A549 (cell line): ENCODE results near the gene NEMF. TPM values are rescaled to one million over a fixed set of nuclear protein-coding genes. Genes with fewer than 3 reads are reported as not detected.

Source experiments
- ATAC-seq, 2 experiments: fragments of 200-7000 bp in 1 of 2; fragments of >200 bp in 1 of 2; cut with Nextera tagmentation in 1 of 2; cut with Tn5 transposase in 1 of 2; 3 replicates each; pipeline versions ENCODE4 v1.8.0 to v1.9.1; 2018 to 2020; ENCODE audit warnings: mild to moderate bottlenecking in 1 of 2, moderate library complexity in 1 of 2
- CTCF ChIA-PET: fragments of 300-600 bp; sonication (Branson Sonifier 250); formaldehyde crosslinking; extraction: SDS; loops from one replicate; lab custom pipeline; 2021; ENCODE audit warnings: antibody characterized with exemption, inconsistent platforms; lab: Yijun Ruan, JAX
- POLR2A ChIA-PET: fragments of 350-600 bp; formaldehyde crosslinking; extraction: SDS; loops from one replicate; lab custom pipeline; 2021; ENCODE audit warnings: antibody characterized with exemption, inconsistent platforms; lab: Yijun Ruan, JAX
- DNase-seq, 2 experiments: peaks; one replicate each; pipeline versions ENCODE4 v3.0.0 to v3.0.0-alpha.2; 2011 to 2016; ENCODE audit warnings: low read depth in 1 of 2, low spot score in 1 of 2
- FAIRE-seq: peaks from 2 replicates; lab custom pipeline; 2011; peaks lifted over from hg19 to GRCh38; lab: Jason Lieb, UNC
- H3K27ac ChIP-seq, 2 experiments: fragments of >200 bp; sonication (Bioruptor Twin); formaldehyde crosslinking; 3 replicates each; pipeline ENCODE4 v1.5.1; 2016 to 2017
- H3K4me1 ChIP-seq: fragments of >200 bp; sonication (Bioruptor Twin); formaldehyde crosslinking; 3 replicates; pipeline ENCODE4 v1.6.1; 2016
- H3K4me2 ChIP-seq: fragments of >200 bp; sonication (Bioruptor Twin); formaldehyde crosslinking; 3 replicates; pipeline ENCODE4 v1.6.1; 2016
- H3K4me3 ChIP-seq: fragments of >200 bp; sonication (Bioruptor Twin); formaldehyde crosslinking; 3 replicates; pipeline ENCODE4 v1.5.1; 2016
- H3K9me3 ChIP-seq: fragments of >200 bp; sonication (Bioruptor Twin); formaldehyde crosslinking; 3 replicates; pipeline ENCODE4 v1.6.1; 2016
- BHLHE40 ChIP-seq: IDR thresholded peaks from 2 replicates; pipeline ENCODE4 v1.6.1; 2012; ENCODE audit warnings: low read depth, low read length, inconsistent platforms
- CEBPB ChIP-seq, 2 experiments: fragments of >200 bp in 1 of 2; sonication (Bioruptor Twin) in 1 of 2; formaldehyde crosslinking in 1 of 2; IDR thresholded peaks; 2 replicates each; pipeline ENCODE4 v1.6.1; 2012 to 2016
- FOSB ChIP-seq: fragments of 250-450 bp; sonication (Bioruptor Pico); IDR thresholded peaks from 2 replicates; pipeline ENCODE4 v1.5.0; 2020; ENCODE audit warnings: mild to moderate bottlenecking, moderate library complexity
- FOSL2 ChIP-seq, 2 experiments: fragments of 450-650 bp in 1 of 2; fragments of >200 bp in 1 of 2; sonication (Bioruptor Twin) in 1 of 2; formaldehyde crosslinking; IDR thresholded peaks; 2 replicates each; pipeline versions ENCODE4 v1.5.0 to v1.6.1; 2016 to 2020; ENCODE audit warnings: mild to moderate bottlenecking in 1 of 2, moderate library complexity in 1 of 2
- HOXB13 ChIP-seq: fragments of 250-450 bp; sonication (Bioruptor Pico); IDR thresholded peaks from 2 replicates; pipeline ENCODE4 v1.5.0; 2020; ENCODE audit warnings: low read depth, mild to moderate bottlenecking, moderate library complexity
- JUN ChIP-seq, 2 experiments: fragments of >200 bp; sonication (Bioruptor Twin); formaldehyde crosslinking; IDR thresholded peaks; 2 replicates in 1 of 2; 3 replicates in 1 of 2; pipeline ENCODE4 v1.6.1; 2016 to 2017
- KDM5A ChIP-seq: fragments of 200-600 bp; sonication (generic); IDR thresholded peaks from 2 replicates; pipeline ENCODE4 v1.6.1; 2016; ENCODE audit warnings: antibody characterized with exemption, mild to moderate bottlenecking
- MAFK ChIP-seq: fragments of 450-650 bp; IDR thresholded peaks from 2 replicates; pipeline ENCODE4 v1.6.1; 2014; ENCODE audit not compliant: partially characterized antibody
- MYC ChIP-seq: IDR thresholded peaks from 2 replicates; pipeline ENCODE4 v1.6.1; 2012; ENCODE audit warnings: mild to moderate bottlenecking, inconsistent platforms, low read length, improper control_type of control experiment, borderline replicate concordance
- NPAS2 ChIP-seq: fragments of 250-450 bp; sonication (Bioruptor Pico); IDR thresholded peaks from 2 replicates; pipeline ENCODE4 v1.8.0; 2022; ENCODE audit warnings: mild to moderate bottlenecking, moderate library complexity, borderline replicate concordance
- NR3C1 ChIP-seq: fragments of >200 bp; sonication (Bioruptor Twin); formaldehyde crosslinking; IDR thresholded peaks from 3 replicates; pipeline ENCODE4 v1.6.1; 2017
- PHF8 ChIP-seq: fragments of 200-600 bp; sonication (generic); IDR thresholded peaks from 2 replicates; pipeline ENCODE4 v1.6.1; 2016; ENCODE audit warnings: low read depth, mild to moderate bottlenecking, antibody characterized with exemption, moderate library complexity, borderline replicate concordance
- POLR2A ChIP-seq: IDR thresholded peaks from 2 replicates; pipeline ENCODE4 v1.6.1; 2012; ENCODE audit warnings: mild to moderate bottlenecking, low read length
- SMC3 ChIP-seq: fragments of >200 bp; sonication (Bioruptor Twin); formaldehyde crosslinking; IDR thresholded peaks from 3 replicates; pipeline ENCODE4 v1.6.1; 2018; ENCODE audit warnings: inconsistent platforms
- TFCP2L1 ChIP-seq: fragments of 250-450 bp; sonication (Bioruptor Pico); IDR thresholded peaks from 2 replicates; pipeline ENCODE4 v1.5.0; 2021; ENCODE audit warnings: mild to moderate bottlenecking
- TP53 ChIP-seq: fragments of 250-450 bp; sonication (Bioruptor Pico); IDR thresholded peaks from 2 replicates; pipeline ENCODE4 v1.5.0; 2021; ENCODE audit warnings: mild to moderate bottlenecking, moderate library complexity
- WGBS: methylation state at CpG from one replicate; pipeline ENCODE4 v1.1.6; 2017; ENCODE audit errors: missing lambda C conversion rate; 5-methylcytosine and 5-hydroxymethylcytosine counted together
- polyA plus RNA-seq, 4 experiments: library from polyadenylated mRNA; depleted of rRNA in 3 of 4; stranded (reverse); fragments of >200 nt; fragmentation: RNase III in 1 of 4; extraction: RNeasy Plus Mini Kit Qiagen cat#74134 plus additional on column Dnase treatment in 1 of 4; gene quantifications; 2 replicates in 3 of 4; 3 replicates in 1 of 4; pipeline ENCODE4 v1.2.3, GENCODE V29; 2011 to 2017
- TF ChIP-seq, protein P1 (sequence below): IDR thresholded peaks from 2 replicates; pipeline ENCODE4 v1.6.1; 2012
- TF ChIP-seq, protein P2 (sequence below): IDR thresholded peaks from 2 replicates; pipeline ENCODE4 v1.6.1; 2012
- TF ChIP-seq, protein P3 (sequence below): fragments of 200-600 bp; sonication (generic); IDR thresholded peaks from 2 replicates; pipeline ENCODE4 v1.6.1; 2016; ENCODE audit warnings: antibody characterized with exemption, mild to moderate bottlenecking, moderate library complexity
- TF ChIP-seq, protein P4 (sequence below): fragments of 450-650 bp; IDR thresholded peaks from 2 replicates; pipeline ENCODE4 v1.6.1; 2014; ENCODE audit warnings: antibody characterized with exemption

NEMF gene
- polyA plus RNA-seq, 2 of the 4 experiments (the other 2 are of a cell fraction): 58.3 to 59.6 TPM

DNA sequence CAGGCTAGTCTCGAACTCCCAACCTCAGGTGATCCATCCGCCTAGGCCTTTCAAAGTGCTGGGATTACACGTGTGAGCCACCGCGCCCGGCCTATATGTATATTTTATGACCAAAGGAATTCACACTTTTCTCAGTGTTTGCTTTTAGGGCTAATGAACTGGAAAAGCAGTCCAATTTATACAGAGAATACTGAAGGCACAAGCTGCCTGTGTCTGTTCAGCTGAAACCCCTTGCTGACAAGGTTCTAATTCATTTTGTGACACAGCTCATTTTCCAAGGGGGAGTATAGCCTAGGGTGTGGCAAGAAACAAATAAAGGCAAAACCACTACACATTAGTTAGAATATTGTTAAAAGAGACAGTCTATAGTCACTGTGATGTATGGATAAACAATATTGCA, 18.3 kb upstream of the NEMF start (continued):
- TF ChIP-seq FOSL2 (IDR thresholded peaks at IDR 0.05) (no peak), FOSL2 (CRISPR knock-in tag; IDR thresholded peaks at IDR 0.05) (no peak), MYC (no peak)

DNA sequence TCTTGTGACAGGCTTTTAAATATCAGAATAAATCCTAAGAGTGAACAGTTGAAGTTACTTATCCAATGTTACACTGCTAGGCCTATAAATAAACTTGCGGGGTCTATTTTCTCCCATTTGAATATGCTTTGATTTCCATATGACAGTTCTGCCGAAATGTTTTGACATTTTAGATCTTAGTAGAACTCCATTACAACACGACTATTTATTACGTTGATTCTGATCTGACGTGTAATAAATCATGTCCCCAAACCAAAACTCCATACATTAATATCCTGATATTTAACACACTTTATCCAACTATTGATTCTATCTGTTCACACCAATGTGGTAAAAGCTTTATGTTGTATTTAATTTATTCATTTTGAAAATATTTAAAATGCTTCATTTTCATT, 16.1 kb upstream of the NEMF start:
- POLR2A ChIA-PET: interaction anchor here (0.6 to 1.7 kb wide), 11 partner anchors 8 to 444 kb away, joined by 3 to 15 read pairs (median 3); partner anchors contain the start of genes ARF6, NEMF and VCPKMT
- CTCF ChIA-PET: interaction anchor here (1.2 to 12.6 kb wide), 6 partner anchors 11 to 233 kb away, joined by 3 to 259 read pairs (median 18); partner anchors contain the start of gene NEMF

DNA sequence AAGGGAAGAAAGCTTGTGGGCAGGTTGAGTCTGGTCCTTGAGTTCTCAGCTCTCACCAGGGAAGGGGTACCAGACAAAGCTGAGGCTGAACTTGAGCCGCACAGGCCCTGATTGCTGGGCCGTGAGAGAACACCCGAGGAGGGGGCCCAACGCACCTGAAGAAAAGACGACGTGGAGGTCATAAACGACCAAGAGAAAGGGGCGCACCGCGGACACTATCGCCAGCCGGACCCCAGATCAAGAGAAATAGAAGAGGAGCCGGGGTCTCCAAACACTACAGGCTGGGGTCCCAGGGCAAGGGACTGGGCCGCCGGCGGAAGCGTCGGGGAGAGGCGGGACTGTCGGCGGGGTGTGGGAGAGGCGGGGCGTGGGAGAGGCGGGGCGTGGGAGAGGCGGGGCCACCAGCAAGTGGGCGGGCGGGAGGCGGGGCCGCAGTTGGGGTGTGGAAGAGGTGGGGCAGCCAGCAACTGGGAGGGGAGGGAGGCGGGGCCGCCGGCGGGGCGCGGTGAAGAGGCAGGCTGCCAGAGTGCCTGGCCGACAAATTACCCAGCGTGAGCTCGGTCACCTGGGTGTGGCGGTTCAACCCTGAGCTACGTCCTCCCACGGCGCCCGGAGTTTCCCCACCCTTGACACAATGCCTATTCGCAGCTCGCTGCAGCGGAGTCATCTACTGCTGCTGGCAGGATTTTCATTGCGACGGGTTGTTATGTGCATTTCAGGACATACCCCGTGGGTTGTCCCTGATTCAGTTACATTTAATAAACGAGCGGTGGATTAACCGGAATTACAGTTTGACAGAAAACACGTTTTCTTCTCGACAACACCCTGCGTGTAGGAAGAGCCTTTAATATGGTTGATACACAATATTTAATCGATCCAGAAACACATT, 15.5 kb upstream of the NEMF start:
- WGBS: 3% methylated on average over 43 of the region's 57 CpGs
- peak; percentile 13 for FAIRE-seq
- H3K9me3 ChIP-seq: no peaks in the 10 kb centered on the region
- TF ChIP-seq PHF8 (peak; percentile 67; the same call in 1 of the 2 replicates), HOXB13 (CRISPR knock-in tag) (no peak), MAFK (peak; percentile 44), CEBPB (IDR thresholded peaks at IDR 0.05) (no peak), FOSB (CRISPR knock-in tag) (no peak), POLR2A (peak; percentile 67), TFCP2L1 (CRISPR knock-in tag) (no peak), BHLHE40 (no peak), JUN (IDR thresholded peaks at IDR 0.05) (peak in 1 of 2 experiments; percentile 69; a peak in 3 of 5 replicates), TP53 (CRISPR knock-in tag) (no peak), NPAS2 (CRISPR knock-in tag) (no peak)
- TF ChIP-seq, protein P1, sequence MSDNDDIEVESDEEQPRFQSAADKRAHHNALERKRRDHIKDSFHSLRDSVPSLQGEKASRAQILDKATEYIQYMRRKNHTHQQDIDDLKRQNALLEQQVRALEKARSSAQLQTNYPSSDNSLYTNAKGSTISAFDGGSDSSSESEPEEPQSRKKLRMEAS: peak; percentile 61; the same call in 1 of the 2 replicates
- TF ChIP-seq, protein P2, sequence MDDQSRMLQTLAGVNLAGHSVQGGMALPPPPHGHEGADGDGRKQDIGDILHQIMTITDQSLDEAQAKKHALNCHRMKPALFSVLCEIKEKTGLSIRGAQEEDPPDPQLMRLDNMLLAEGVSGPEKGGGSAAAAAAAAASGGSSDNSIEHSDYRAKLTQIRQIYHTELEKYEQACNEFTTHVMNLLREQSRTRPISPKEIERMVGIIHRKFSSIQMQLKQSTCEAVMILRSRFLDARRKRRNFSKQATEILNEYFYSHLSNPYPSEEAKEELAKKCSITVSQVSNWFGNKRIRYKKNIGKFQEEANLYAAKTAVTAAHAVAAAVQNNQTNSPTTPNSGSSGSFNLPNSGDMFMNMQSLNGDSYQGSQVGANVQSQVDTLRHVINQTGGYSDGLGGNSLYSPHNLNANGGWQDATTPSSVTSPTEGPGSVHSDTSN: peak; percentile 20; the same call in 1 of the 2 replicates
- TF ChIP-seq, all 56 proteins: peak for 6
- Histone ChIP-seq H3K4me2 (peak overlapping the region; percentile 94), H3K27ac (peak overlapping the region; percentile 82 to 93), H3K4me3 (peak overlapping the region; percentile 54), H3K4me1 (peaks cover 25% of the 10 kb centered on the region)
- ChIA-PET CTCF (interaction anchor here (0.6 to 12.6 kb wide), 12 partner anchors 10 to 234 kb away, joined by 3 to 259 read pairs (median 4); partner anchors contain the start of genes ARF6 and NEMF), POLR2A (interaction anchor here (0.6 to 1.7 kb wide), 13 partner anchors 8 to 444 kb away, joined by 3 to 15 read pairs (median 3); partner anchors contain the start of genes ARF6 and VCPKMT)
- ATAC-seq: peak; percentile 95
- DNase-seq: peak; percentile 90 to 98

More for the DNA sequence above, 16.1 kb upstream of the NEMF start:
- Histone ChIP-seq H3K4me2 (peak overlapping the region; percentile 94), H3K4me3 (peak overlapping the region; percentile 52), H3K27ac (peak overlapping the region; percentile 81 to 82), H3K4me1 (peaks cover 29% of the 10 kb centered on the region), H3K9me3 (no peaks in the 10 kb centered on the region)
- 36% methylated on average over 5 of the region's 5 CpGs for WGBS
- ATAC-seq (no peak), DNase-seq (no peak), FAIRE-seq (no peak)
- TF ChIP-seq KDM5A (no peak), SMC3 (no peak), NR3C1 (no peak)
- TF ChIP-seq, protein P3, sequence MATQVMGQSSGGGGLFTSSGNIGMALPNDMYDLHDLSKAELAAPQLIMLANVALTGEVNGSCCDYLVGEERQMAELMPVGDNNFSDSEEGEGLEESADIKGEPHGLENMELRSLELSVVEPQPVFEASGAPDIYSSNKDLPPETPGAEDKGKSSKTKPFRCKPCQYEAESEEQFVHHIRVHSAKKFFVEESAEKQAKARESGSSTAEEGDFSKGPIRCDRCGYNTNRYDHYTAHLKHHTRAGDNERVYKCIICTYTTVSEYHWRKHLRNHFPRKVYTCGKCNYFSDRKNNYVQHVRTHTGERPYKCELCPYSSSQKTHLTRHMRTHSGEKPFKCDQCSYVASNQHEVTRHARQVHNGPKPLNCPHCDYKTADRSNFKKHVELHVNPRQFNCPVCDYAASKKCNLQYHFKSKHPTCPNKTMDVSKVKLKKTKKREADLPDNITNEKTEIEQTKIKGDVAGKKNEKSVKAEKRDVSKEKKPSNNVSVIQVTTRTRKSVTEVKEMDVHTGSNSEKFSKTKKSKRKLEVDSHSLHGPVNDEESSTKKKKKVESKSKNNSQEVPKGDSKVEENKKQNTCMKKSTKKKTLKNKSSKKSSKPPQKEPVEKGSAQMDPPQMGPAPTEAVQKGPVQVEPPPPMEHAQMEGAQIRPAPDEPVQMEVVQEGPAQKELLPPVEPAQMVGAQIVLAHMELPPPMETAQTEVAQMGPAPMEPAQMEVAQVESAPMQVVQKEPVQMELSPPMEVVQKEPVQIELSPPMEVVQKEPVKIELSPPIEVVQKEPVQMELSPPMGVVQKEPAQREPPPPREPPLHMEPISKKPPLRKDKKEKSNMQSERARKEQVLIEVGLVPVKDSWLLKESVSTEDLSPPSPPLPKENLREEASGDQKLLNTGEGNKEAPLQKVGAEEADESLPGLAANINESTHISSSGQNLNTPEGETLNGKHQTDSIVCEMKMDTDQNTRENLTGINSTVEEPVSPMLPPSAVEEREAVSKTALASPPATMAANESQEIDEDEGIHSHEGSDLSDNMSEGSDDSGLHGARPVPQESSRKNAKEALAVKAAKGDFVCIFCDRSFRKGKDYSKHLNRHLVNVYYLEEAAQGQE: no peak
- TF ChIP-seq, protein P4, sequence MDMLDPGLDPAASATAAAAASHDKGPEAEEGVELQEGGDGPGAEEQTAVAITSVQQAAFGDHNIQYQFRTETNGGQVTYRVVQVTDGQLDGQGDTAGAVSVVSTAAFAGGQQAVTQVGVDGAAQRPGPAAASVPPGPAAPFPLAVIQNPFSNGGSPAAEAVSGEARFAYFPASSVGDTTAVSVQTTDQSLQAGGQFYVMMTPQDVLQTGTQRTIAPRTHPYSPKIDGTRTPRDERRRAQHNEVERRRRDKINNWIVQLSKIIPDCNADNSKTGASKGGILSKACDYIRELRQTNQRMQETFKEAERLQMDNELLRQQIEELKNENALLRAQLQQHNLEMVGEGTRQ: no peak
